GM12878 (cell line): ENCODE data around the gene ERC2. TPM values are rescaled to one million over a fixed set of nuclear protein-coding genes. Genes with fewer than 3 reads are reported as not detected.

Experiments
- ATF7 ChIP-seq: fragments of 450-650 bp; IDR thresholded peaks from 2 replicates; pipeline ENCODE4 v1.6.1; 2016; ENCODE audit warnings: low read depth, mild to moderate bottlenecking
- CBX3 ChIP-seq: fragments of 200-600 bp; sonication (generic); IDR thresholded peaks from 2 replicates; pipeline ENCODE4 v1.6.1; 2016; ENCODE audit warnings: low read depth, borderline replicate concordance
- JUNB ChIP-seq: IDR thresholded peaks from 2 replicates; pipeline ENCODE4 v1.6.1; 2016; ENCODE audit warnings: antibody characterized with exemption, mild to moderate bottlenecking
- JUND ChIP-seq: IDR thresholded peaks from 2 replicates; pipeline ENCODE4 v1.6.1; 2012; ENCODE audit warnings: low read depth, mild to moderate bottlenecking, low read length, improper control_type of control experiment, moderate library complexity
- KLF5 ChIP-seq: fragments of 450-650 bp; IDR thresholded peaks from 2 replicates; pipeline ENCODE4 v1.6.1; 2014; ENCODE audit warnings: mild to moderate bottlenecking; ENCODE audit not compliant: partially characterized antibody
- MYC ChIP-seq: IDR thresholded peaks from 2 replicates; pipeline ENCODE4 v1.6.1; 2011; ENCODE audit warnings: mild to moderate bottlenecking, low read length, moderate library complexity, inconsistent platforms; ENCODE audit not compliant: insufficient read depth, insufficient replicate concordance, insufficient read length, severe bottlenecking
- NFYA ChIP-seq: IDR thresholded peaks from 2 replicates; pipeline ENCODE4 v1.6.1; 2011; ENCODE audit warnings: low read depth, mild to moderate bottlenecking, low read length, improper control_type of control experiment, borderline replicate concordance
- REST ChIP-seq: IDR thresholded peaks from 2 replicates; pipeline ENCODE4 v1.6.1; 2012; ENCODE audit warnings: mild to moderate bottlenecking, low read depth, low read length
- ZBED1 ChIP-seq: IDR thresholded peaks from 2 replicates; pipeline ENCODE4 v1.6.1; 2016; ENCODE audit warnings: borderline replicate concordance
- ZNF207 ChIP-seq: fragments of 450-650 bp; IDR thresholded peaks from 2 replicates; pipeline ENCODE4 v1.6.1; 2014; ENCODE audit warnings: antibody characterized with exemption, mild to moderate bottlenecking, borderline replicate concordance
- polyA plus RNA-seq, 11 experiments: library from polyadenylated mRNA; depleted of rRNA in 4 of 11; unstranded in 6 of 11; stranded (reverse) in 5 of 11; fragments of >200 nt; fragmentation: Nextera tagmentation in 4 of 11; fragmentation: Illumina TruSeq in 1 of 11; extraction: Ambion mirVana in 4 of 11; extraction: Trizol in 1 of 11; gene quantifications; 1 replicate in 1 of 11; 2 replicates in 10 of 11; pipeline versions ENCODE4 v1.2.1 to v1.2.3, GENCODE V29; 2011 to 2016; ENCODE audit warnings: inconsistent platforms in 2 of 11, missing spikeins in 2 of 11, low read depth in 1 of 11
- total RNA-seq, 4 experiments: library from RNA; depleted of rRNA in 3 of 4; stranded (reverse); fragments of >200 nt in 3 of 4; fragmentation: Illumina TruSeq in 1 of 4; extraction: Trizol in 1 of 4; gene quantifications; 2 replicates each; pipeline versions ENCODE4 v1.2.1 to v1.2.3, GENCODE V29; 2013 to 2021
- TF ChIP-seq, protein P1 (sequence below): IDR thresholded peaks from 2 replicates; pipeline ENCODE4 v1.6.1; 2012; ENCODE audit warnings: low read length, inconsistent platforms

Gene ERC2
- total and polyA plus RNA-seq, 10 of the 15 experiments (the other 5 are each of a cell fraction or from before 2014, with no cell fraction given), result 0.06 to 1.4 (median 0.12) TPM; not detected in 3

GRCh38 chr3:55608301-55608937, 859.8 kb downstream of the ERC2 start (continued):
- no peak for TF ChIP-seq REST
- TF ChIP-seq NFYA, result no peak
- TF ChIP-seq JUNB, result no peak
- TF ChIP-seq, protein P1, sequence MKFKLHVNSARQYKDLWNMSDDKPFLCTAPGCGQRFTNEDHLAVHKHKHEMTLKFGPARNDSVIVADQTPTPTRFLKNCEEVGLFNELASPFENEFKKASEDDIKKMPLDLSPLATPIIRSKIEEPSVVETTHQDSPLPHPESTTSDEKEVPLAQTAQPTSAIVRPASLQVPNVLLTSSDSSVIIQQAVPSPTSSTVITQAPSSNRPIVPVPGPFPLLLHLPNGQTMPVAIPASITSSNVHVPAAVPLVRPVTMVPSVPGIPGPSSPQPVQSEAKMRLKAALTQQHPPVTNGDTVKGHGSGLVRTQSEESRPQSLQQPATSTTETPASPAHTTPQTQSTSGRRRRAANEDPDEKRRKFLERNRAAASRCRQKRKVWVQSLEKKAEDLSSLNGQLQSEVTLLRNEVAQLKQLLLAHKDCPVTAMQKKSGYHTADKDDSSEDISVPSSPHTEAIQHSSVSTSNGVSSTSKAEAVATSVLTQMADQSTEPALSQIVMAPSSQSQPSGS, result no peak
- TF ChIP-seq CBX3, result no peak
- no peak for TF ChIP-seq ZBED1
- no peak for TF ChIP-seq KLF5
- TF ChIP-seq ATF7, result peak; percentile 86
- no peak for TF ChIP-seq ZNF207
- TF ChIP-seq MYC, result no peak
- TF ChIP-seq JUND, result no peak
